Fibroblast of lung (primary cell): ENCODE measurements around the gene NGDN. TPM values are rescaled to one million over a fixed set of nuclear protein-coding genes. Genes with fewer than 3 reads are reported as not detected.

Source experiments
- DNase-seq, 2 donors: peaks; one replicate each; pipeline versions ENCODE4 v3.0.0 to v3.0.0-alpha.2; 2010; ENCODE audit warnings: low read depth in 2 of 2
- H2AFZ ChIP-seq: 2 replicates; pipeline ENCODE4 v1.5.1; 2012; ENCODE audit warnings: low read length, control low read depth, inconsistent platforms
- H3K27ac ChIP-seq: 2 replicates; pipeline ENCODE4 v1.5.1; 2011; ENCODE audit warnings: low read length, control low read depth; ENCODE audit not compliant: insufficient read depth
- H3K27me3 ChIP-seq: 2 replicates; pipeline ENCODE4 v1.5.1; 2011; ENCODE audit warnings: mild to moderate bottlenecking, low read length; ENCODE audit not compliant: control insufficient read depth, insufficient read depth
- H3K36me3 ChIP-seq: 2 replicates; pipeline ENCODE4 v1.5.1; 2011; ENCODE audit warnings: low read length; ENCODE audit not compliant: control insufficient read depth, insufficient read depth
- H3K4me1 ChIP-seq: 2 replicates; pipeline ENCODE4 v1.5.1; 2011; ENCODE audit warnings: low read length; ENCODE audit not compliant: control insufficient read depth, insufficient read depth; ENCODE audit errors: extremely low read depth
- H3K4me2 ChIP-seq: 2 replicates; pipeline ENCODE4 v1.5.1; 2011; ENCODE audit warnings: low read length, control low read depth; ENCODE audit not compliant: insufficient read depth; ENCODE audit errors: extremely low read depth
- H3K4me3 ChIP-seq, 4 experiments: fragments of 200-600 bp in 1 of 4; sonication (generic) in 1 of 4; replicated peaks in 1 of 4; 2 replicates each; pipeline ENCODE4 v1.5.1; 2011 to 2016; ENCODE audit warnings: low read length in 4 of 4, low read depth in 3 of 4, mild to moderate bottlenecking in 3 of 4, control low read depth in 2 of 4, inconsistent platforms in 1 of 4, mixed read lengths in 1 of 4; ENCODE audit not compliant: insufficient read depth in 1 of 4; ENCODE audit errors: control extremely low read depth in 1 of 4
- H3K79me2 ChIP-seq: 2 replicates; pipeline ENCODE4 v1.5.1; 2012; ENCODE audit warnings: mild to moderate bottlenecking, low read length, inconsistent platforms; ENCODE audit not compliant: control insufficient read depth, insufficient read depth
- H3K9ac ChIP-seq: 2 replicates; pipeline ENCODE4 v1.5.1; 2011; ENCODE audit warnings: mild to moderate bottlenecking, low read length, control low read depth; ENCODE audit not compliant: insufficient read depth
- H3K9me3 ChIP-seq: 2 replicates; pipeline ENCODE4 v1.5.1; 2012; ENCODE audit warnings: low read depth, low read length; ENCODE audit not compliant: control insufficient read depth, insufficient read depth
- H4K20me1 ChIP-seq: 2 replicates; pipeline ENCODE4 v1.5.1; 2011; ENCODE audit warnings: low read length; ENCODE audit not compliant: control insufficient read depth, insufficient read depth; ENCODE audit errors: extremely low read depth
- EZH2 ChIP-seq: IDR thresholded peaks from 2 replicates; pipeline ENCODE4 v1.5.1; 2012; ENCODE audit warnings: low read length, control low read depth, mild to moderate bottlenecking; ENCODE audit errors: missing control alignments
- polyA plus RNA-seq, 2 donors: library from polyadenylated mRNA; depleted of rRNA in 1 of 2; stranded (reverse) in 1 of 2; unstranded in 1 of 2; fragments of >200 nt; gene quantifications; 2 replicates each; pipeline ENCODE4 v1.2.1, GENCODE V29; 2011 to 2012; ENCODE audit warnings: missing spikeins in 1 of 2
- total RNA-seq: library from RNA; depleted of rRNA; stranded (reverse); fragments of >200 nt; gene quantifications from 2 replicates; pipeline ENCODE4 v1.2.1, GENCODE V29; 2014
- TF ChIP-seq, protein P1 (sequence below), 2 donors: IDR thresholded peaks in 1 of 2; conservative IDR thresholded peaks in 1 of 2; 1 replicate in 1 of 2; 2 replicates in 1 of 2; pipeline ENCODE4 v1.5.1; 2011 to 2012; ENCODE audit warnings: low read length in 2 of 2, control low read depth in 1 of 2, inconsistent platforms in 1 of 2, low read depth in 1 of 2, mild to moderate bottlenecking in 1 of 2

NGDN gene
- total and polyA plus RNA-seq, 2 donors (not counting 1 experiment from before 2014, with no cell fraction given): 39.5 to 46.9 TPM

- no peak overlapping the region for H3K9ac ChIP-seq
- H3K36me3 ChIP-seq: peaks cover 1% of the 10 kb centered on the region
These were observed 13.3 kb downstream of the NGDN start for GRCh38 chr14:23482823-23483148.

GRCh38 chr14:23483236-23483854, 13.8 kb downstream of the NGDN start:
- peak; percentile 6 to 9 for DNase-seq
- Histone ChIP-seq H3K4me1 (no peaks in the 10 kb centered on the region), H3K79me2 (no peaks in the 10 kb centered on the region), H3K4me3 (no peak overlapping the region), H2AFZ (no peak overlapping the region), H3K4me2 (no peak overlapping the region), H3K36me3 (peaks cover 1% of the 10 kb centered on the region), H4K20me1 (no peaks in the 10 kb centered on the region), H3K9me3 (no peaks in the 10 kb centered on the region), H3K27me3 (no peaks in the 10 kb centered on the region), H3K27ac (no peak overlapping the region), H3K9ac (no peak overlapping the region)
- no peak for TF ChIP-seq EZH2
- TF ChIP-seq, protein P1, sequence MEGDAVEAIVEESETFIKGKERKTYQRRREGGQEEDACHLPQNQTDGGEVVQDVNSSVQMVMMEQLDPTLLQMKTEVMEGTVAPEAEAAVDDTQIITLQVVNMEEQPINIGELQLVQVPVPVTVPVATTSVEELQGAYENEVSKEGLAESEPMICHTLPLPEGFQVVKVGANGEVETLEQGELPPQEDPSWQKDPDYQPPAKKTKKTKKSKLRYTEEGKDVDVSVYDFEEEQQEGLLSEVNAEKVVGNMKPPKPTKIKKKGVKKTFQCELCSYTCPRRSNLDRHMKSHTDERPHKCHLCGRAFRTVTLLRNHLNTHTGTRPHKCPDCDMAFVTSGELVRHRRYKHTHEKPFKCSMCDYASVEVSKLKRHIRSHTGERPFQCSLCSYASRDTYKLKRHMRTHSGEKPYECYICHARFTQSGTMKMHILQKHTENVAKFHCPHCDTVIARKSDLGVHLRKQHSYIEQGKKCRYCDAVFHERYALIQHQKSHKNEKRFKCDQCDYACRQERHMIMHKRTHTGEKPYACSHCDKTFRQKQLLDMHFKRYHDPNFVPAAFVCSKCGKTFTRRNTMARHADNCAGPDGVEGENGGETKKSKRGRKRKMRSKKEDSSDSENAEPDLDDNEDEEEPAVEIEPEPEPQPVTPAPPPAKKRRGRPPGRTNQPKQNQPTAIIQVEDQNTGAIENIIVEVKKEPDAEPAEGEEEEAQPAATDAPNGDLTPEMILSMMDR (conservative IDR thresholded peaks at IDR 0.05 in 1 of 2, IDR thresholded peaks at IDR 0.05 in 1 of 2; ENCODE audit: low read depth in 1 of 2, low read length in 2 of 2): peak; percentile 34 to 48

More at GRCh38 chr14:23482823-23483148, 13.3 kb downstream of the NGDN start:
- H3K79me2 ChIP-seq: no peaks in the 10 kb centered on the region
- DNase-seq: no peak
- H4K20me1 ChIP-seq: no peaks in the 10 kb centered on the region
- H2AFZ ChIP-seq: no peak overlapping the region
- no peak overlapping the region for H3K4me2 ChIP-seq
- no peak overlapping the region for H3K4me3 ChIP-seq
- no peak overlapping the region for H3K27ac ChIP-seq
- no peaks in the 10 kb centered on the region for H3K27me3 ChIP-seq
- no peaks in the 10 kb centered on the region for H3K4me1 ChIP-seq
- TF ChIP-seq, protein P1 (conservative IDR thresholded peaks at IDR 0.05 in 1 of 2, IDR thresholded peaks at IDR 0.05 in 1 of 2; ENCODE audit: low read depth in 1 of 2, low read length in 2 of 2): no peak
- no peak for TF ChIP-seq EZH2
- no peaks in the 10 kb centered on the region for H3K9me3 ChIP-seq

DNA sequence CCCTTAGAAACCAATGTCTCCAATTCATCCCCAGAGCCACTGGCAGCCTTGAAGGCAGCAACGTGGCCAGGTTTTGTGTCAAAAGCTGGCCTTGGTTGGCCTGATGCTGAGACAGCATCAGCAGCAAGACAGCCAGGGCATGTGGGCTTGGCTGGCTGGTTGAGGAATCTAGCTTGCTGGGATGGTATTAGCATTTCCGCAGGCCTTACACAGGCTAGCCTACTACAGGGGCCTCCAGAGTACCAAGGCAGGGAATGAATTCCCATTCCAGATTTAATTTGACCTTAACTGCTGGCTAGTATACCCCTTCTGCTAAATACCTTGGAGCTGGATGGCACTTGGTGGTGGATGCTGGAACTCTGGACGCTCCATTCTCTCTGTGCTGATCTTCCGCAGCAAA, 15.8 kb downstream of the NGDN start:
- peaks cover 1% of the 10 kb centered on the region for H3K36me3 ChIP-seq
- no peak for DNase-seq
- no peaks in the 10 kb centered on the region for H3K27me3 ChIP-seq
- no peaks in the 10 kb centered on the region for H3K9me3 ChIP-seq
- no peaks in the 10 kb centered on the region for H3K4me1 ChIP-seq
- no peak overlapping the region for H2AFZ ChIP-seq
- no peak overlapping the region for H3K9ac ChIP-seq
- no peak overlapping the region for H3K4me2 ChIP-seq
- TF ChIP-seq, protein P1 (conservative IDR thresholded peaks at IDR 0.05 in 1 of 2, IDR thresholded peaks at IDR 0.05 in 1 of 2; ENCODE audit: low read depth in 1 of 2, low read length in 2 of 2): no peak
- no peak for TF ChIP-seq EZH2
- H4K20me1 ChIP-seq: no peaks in the 10 kb centered on the region
- no peaks in the 10 kb centered on the region for H3K79me2 ChIP-seq
- H3K4me3 ChIP-seq: no peak overlapping the region
- H3K27ac ChIP-seq: no peak overlapping the region
